Stimulated activated memory B cell treated with anti-CD40 and anti-IgM and Interleukin-4, amounts not matched to agents 10 μg/mL and 1 μg/mL and 100 μg/mL, for 72 hours (primary cell): ENCODE data around the gene DNAJB1.
"Not testable (repeated sequence)": the region's sequence is repeated elsewhere in the genome, so short reads cannot be mapped to it uniquely, and the experiment has no call there.

Experiments
- ATAC-seq: fragments of 150-1000 bp; cut with Tn5 transposase; 2 replicates; pipeline ENCODE4 v1.10.0; 2021
- H3K27ac Mint-ChIP-seq: one replicate; pipeline ENCODE4 v1.8.0; 2022; ENCODE audit warnings: mild to moderate bottlenecking, mixed read lengths
- H3K27me3 Mint-ChIP-seq: one replicate; pipeline ENCODE4 v1.8.0; 2022; ENCODE audit warnings: mixed read lengths
- H3K36me3 Mint-ChIP-seq: one replicate; pipeline ENCODE4 v1.8.0; 2022; ENCODE audit warnings: mixed read lengths
- H3K4me1 Mint-ChIP-seq: one replicate; pipeline ENCODE4 v1.8.0; 2022; ENCODE audit warnings: mixed read lengths
- H3K4me3 Mint-ChIP-seq: one replicate; pipeline ENCODE4 v1.8.0; 2022; ENCODE audit warnings: mild to moderate bottlenecking, moderate library complexity, mixed read lengths
- H3K9me3 Mint-ChIP-seq: one replicate; pipeline ENCODE4 v1.8.0; 2022; ENCODE audit warnings: mixed read lengths

Gene DNAJB1

GRCh38 chr19:14558370-14559066 lies 40.3 kb upstream of the DNAJB1 start:
- Mint-ChIP-seq H3K27me3 (no peaks in the 10 kb centered on the region), H3K27ac (no peak overlapping the region), H3K4me1 (peaks cover 52% of the 10 kb centered on the region), H3K4me3 (no peak overlapping the region), H3K9me3 (no peaks in the 10 kb centered on the region), H3K36me3 (peaks cover 10% of the 10 kb centered on the region)
- no peak for ATAC-seq

- no peak overlapping the region for H3K27ac Mint-ChIP-seq
- H3K4me3 Mint-ChIP-seq: peak overlapping the region; percentile 11
- ATAC-seq: peak; percentile 89
- peaks cover 50% of the 10 kb centered on the region for H3K4me1 Mint-ChIP-seq
- H3K36me3 Mint-ChIP-seq: peaks cover 10% of the 10 kb centered on the region
- no peaks in the 10 kb centered on the region for H3K27me3 Mint-ChIP-seq
- H3K9me3 Mint-ChIP-seq: no peaks in the 10 kb centered on the region
Measured at GRCh38 chr19:14556662-14557188, 38.5 kb upstream of the DNAJB1 start.

- H3K36me3 Mint-ChIP-seq: peaks cover 10% of the 10 kb centered on the region
- H3K4me1 Mint-ChIP-seq: peaks cover 52% of the 10 kb centered on the region
- no peak overlapping the region for H3K4me3 Mint-ChIP-seq
- no peaks in the 10 kb centered on the region for H3K9me3 Mint-ChIP-seq
- H3K27ac Mint-ChIP-seq: no peak overlapping the region
- no peaks in the 10 kb centered on the region for H3K27me3 Mint-ChIP-seq
- no peak for ATAC-seq
Measured at GRCh38 chr19:14555918-14556661, 37.9 kb upstream of the DNAJB1 start.

DNA sequence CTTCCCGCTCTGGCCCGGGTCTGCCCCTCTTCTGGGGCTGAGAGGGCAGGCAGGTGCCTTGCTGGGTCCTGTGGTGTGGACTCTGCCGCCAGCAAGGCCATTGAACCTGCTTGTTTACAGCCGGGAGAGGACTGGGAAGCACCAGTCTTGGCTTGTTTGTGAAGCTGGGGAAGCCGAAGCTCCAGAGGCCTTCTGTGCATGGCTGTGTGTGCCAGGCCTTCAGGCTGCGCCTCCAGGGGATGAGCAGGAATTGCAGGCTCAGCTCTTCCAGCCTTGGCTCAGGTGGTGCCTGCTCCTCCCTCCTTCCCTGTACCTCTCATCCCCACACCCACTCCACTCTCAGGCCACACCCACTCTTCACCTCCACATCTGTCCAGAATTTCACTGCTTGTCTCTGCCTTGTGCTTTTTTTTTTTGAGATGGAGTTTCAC lies 36.2 kb upstream of the DNAJB1 start:
- Mint-ChIP-seq H3K4me3 (no peak overlapping the region), H3K36me3 (peaks cover 16% of the 10 kb centered on the region), H3K4me1 (peaks cover 59% of the 10 kb centered on the region)

DNA sequence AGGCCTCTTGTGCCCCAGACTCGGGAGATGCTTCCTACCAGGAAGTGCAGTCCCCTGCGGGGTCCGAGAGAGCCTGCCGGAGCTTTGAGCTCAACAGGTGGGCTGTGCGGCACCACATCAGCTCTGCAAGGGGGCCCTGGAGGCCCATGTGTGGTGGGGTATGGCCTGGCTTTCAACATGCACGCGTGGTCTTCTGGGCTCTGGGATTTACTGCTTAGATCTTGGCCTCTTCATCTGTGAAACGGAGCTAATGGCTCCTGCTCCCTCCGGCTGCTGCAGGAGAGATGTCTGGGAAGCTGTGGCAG lies 35.7 kb upstream of the DNAJB1 start:
- Mint-ChIP-seq H3K36me3 (peaks cover 16% of the 10 kb centered on the region), H3K9me3 (no peaks in the 10 kb centered on the region), H3K4me1 (peaks cover 59% of the 10 kb centered on the region), H3K27ac (no peak overlapping the region), H3K4me3 (no peak overlapping the region), H3K27me3 (no peaks in the 10 kb centered on the region)
- no peak for ATAC-seq

More for the DNA sequence above, 36.2 kb upstream of the DNAJB1 start:
- no peaks in the 10 kb centered on the region for H3K9me3 Mint-ChIP-seq
- no peak overlapping the region for H3K27ac Mint-ChIP-seq
- H3K27me3 Mint-ChIP-seq: no peaks in the 10 kb centered on the region
- no peak for ATAC-seq

- peak overlapping the region; percentile 78 for H3K27ac Mint-ChIP-seq
- no peaks in the 10 kb centered on the region for H3K9me3 Mint-ChIP-seq
- peaks cover 20% of the 10 kb centered on the region for H3K36me3 Mint-ChIP-seq
- H3K27me3 Mint-ChIP-seq: no peaks in the 10 kb centered on the region
- H3K4me3 Mint-ChIP-seq: no peak overlapping the region
- no peak for ATAC-seq
- peaks cover 53% of the 10 kb centered on the region for H3K4me1 Mint-ChIP-seq
Measured at GRCh38 chr19:14553042-14553938, 35.1 kb upstream of the DNAJB1 start.

DNA sequence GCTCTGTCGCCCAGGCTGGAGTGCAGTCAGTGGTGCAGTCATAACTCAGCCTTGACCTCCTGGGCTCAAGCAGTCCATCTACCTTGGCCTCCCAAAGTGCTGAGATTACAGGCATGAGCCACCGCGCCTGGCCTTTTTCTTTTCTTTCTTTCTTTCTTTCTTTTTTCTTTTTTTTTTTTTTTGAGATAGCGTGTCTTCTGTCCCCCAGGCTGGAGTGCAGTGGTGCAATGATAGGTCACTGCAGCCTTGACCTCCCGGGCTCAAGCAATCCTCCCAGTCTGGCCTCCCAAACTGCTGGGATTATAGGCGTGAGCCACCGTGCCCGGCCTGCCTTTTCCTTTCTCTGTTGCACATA lies 33.8 kb upstream of the DNAJB1 start:
- Mint-ChIP-seq H3K36me3 (peaks cover 22% of the 10 kb centered on the region), H3K4me1 (peaks cover 51% of the 10 kb centered on the region), H3K27ac (peak overlapping the region; percentile 78)
- not testable (repeated sequence) for H3K27me3 Mint-ChIP-seq, H3K9me3 Mint-ChIP-seq, ATAC-seq, H3K4me3 Mint-ChIP-seq

GRCh38 chr19:14551134-14552005 lies 33.2 kb upstream of the DNAJB1 start:
- not testable (repeated sequence) for H3K27me3 Mint-ChIP-seq, H3K9me3 Mint-ChIP-seq, H3K4me3 Mint-ChIP-seq
- Mint-ChIP-seq H3K36me3 (peaks cover 22% of the 10 kb centered on the region), H3K27ac (peak overlapping the region; percentile 78), H3K4me1 (peaks cover 45% of the 10 kb centered on the region)
- ATAC-seq: peak; percentile 86

- Mint-ChIP-seq H3K27ac (peak overlapping the region; percentile 78), H3K36me3 (peaks cover 17% of the 10 kb centered on the region), H3K27me3 (no peaks in the 10 kb centered on the region), H3K4me3 (no peak overlapping the region), H3K4me1 (peaks cover 45% of the 10 kb centered on the region), H3K9me3 (no peaks in the 10 kb centered on the region)
- ATAC-seq: peak; percentile 45
Measured at GRCh38 chr19:14550201-14550754, 32.1 kb upstream of the DNAJB1 start.

GRCh38 chr19:14545716-14546082 lies 27.5 kb upstream of the DNAJB1 start:
- Mint-ChIP-seq H3K27ac (no peak overlapping the region), H3K36me3 (peaks cover 12% of the 10 kb centered on the region), H3K27me3 (no peaks in the 10 kb centered on the region), H3K9me3 (no peaks in the 10 kb centered on the region), H3K4me3 (no peak overlapping the region), H3K4me1 (peaks cover 21% of the 10 kb centered on the region)
- ATAC-seq: no peak

DNA sequence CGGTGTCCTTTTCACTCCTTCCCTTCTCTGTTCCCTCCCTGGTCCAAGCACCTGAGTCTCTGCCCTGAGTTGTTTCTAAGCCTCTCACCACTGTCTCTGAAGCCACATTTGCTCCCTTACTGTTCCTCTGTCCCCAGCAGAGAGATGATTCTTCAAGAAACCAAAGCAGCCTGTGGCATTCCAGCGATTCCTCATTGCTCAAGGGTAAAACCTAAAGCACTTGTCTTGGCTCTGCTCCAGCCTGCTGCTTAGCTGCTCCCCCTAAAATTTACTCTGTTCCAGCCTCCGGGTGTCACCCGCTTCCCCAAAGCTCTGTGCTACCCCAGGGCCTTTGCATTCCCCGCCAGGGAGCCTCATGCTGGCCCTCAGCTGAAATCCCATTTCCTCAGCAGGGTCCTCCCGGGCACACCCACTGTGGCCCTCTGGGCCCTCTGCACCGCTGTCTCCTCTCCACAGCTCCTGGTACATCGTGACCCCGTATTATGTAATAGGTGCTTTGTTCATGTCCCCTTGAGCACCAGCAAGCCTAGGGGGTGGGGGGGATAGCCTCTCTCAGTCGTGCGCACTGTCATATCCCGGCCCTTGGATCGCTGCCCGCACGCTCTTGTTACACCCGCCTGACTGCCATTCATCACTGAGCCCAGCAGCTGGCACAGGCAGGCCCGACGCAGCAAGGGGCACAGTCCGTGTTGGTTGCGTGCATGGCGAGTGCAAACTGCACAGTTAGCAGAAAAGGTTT lies 26.9 kb upstream of the DNAJB1 start:
- H3K27me3 Mint-ChIP-seq: no peaks in the 10 kb centered on the region
- no peak overlapping the region for H3K27ac Mint-ChIP-seq
- H3K9me3 Mint-ChIP-seq: no peaks in the 10 kb centered on the region
- H3K4me1 Mint-ChIP-seq: peaks cover 15% of the 10 kb centered on the region
- no peak overlapping the region for H3K4me3 Mint-ChIP-seq
- H3K36me3 Mint-ChIP-seq: peaks cover 12% of the 10 kb centered on the region
- no peak for ATAC-seq

DNA sequence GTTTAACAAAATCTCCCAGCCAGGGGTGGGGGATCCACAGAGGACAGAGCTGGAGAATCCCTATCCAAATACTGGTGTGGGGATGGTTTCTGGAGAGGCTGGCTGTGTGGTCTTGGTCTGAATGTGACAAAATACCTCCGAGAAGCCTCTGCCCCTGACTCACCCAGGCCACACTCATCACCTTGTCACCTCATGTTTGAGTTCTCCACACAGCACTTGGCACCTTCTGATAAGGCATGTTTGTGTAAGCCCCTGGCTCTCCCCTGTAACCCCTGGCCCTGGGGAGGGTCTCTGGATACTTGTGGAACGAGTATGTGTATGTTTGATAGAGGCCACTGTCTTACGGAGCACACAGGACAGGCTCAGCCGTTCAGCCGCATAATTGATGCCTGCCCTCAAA lies 25.9 kb upstream of the DNAJB1 start:
- Mint-ChIP-seq H3K4me1 (peaks cover 17% of the 10 kb centered on the region), H3K27me3 (no peaks in the 10 kb centered on the region), H3K27ac (no peak overlapping the region), H3K4me3 (no peak overlapping the region), H3K36me3 (peaks cover 12% of the 10 kb centered on the region), H3K9me3 (no peaks in the 10 kb centered on the region)
- no peak for ATAC-seq

- Mint-ChIP-seq H3K9me3 (no peaks in the 10 kb centered on the region), H3K27me3 (no peaks in the 10 kb centered on the region), H3K36me3 (peaks cover 6% of the 10 kb centered on the region), H3K4me1 (peaks cover 17% of the 10 kb centered on the region), H3K27ac (no peak overlapping the region), H3K4me3 (no peak overlapping the region)
- no peak for ATAC-seq
Measured at GRCh38 chr19:14542711-14543328, 24.6 kb upstream of the DNAJB1 start.
